Lung (tissue), 12 donors: ENCODE measurements around the gene SCARB1. TPM values are rescaled to one million over a fixed set of nuclear protein-coding genes. Genes with fewer than 3 reads are reported as not detected.

Source experiments
- ATAC-seq: fragments of 200-7000 bp; cut with Tn5 transposase; one replicate; pipeline ENCODE4 v1.9.1; 2020; ENCODE audit warnings: moderate number of reproducible peaks; ENCODE audit not compliant: insufficient read depth, low FRiP score
- DNase-seq, 3 donors: peaks; one replicate each; pipeline ENCODE4 v3.0.0-alpha.2; 2013 to 2017
- H3K27ac ChIP-seq, 2 donors: one replicate each; pipeline ENCODE4 v1.5.1; 2013; ENCODE audit warnings: mild to moderate bottlenecking in 2 of 2, moderate library complexity in 2 of 2, control low read depth in 1 of 2, inconsistent platforms in 1 of 2, low read depth in 1 of 2, low read length in 1 of 2
- H3K27me3 ChIP-seq, 3 donors: one replicate each; pipeline ENCODE4 v1.5.1; 2013; ENCODE audit warnings: low read length in 2 of 3; ENCODE audit not compliant: control insufficient read depth in 3 of 3, insufficient read depth in 3 of 3
- H3K36me3 ChIP-seq, 4 donors: one replicate each; pipeline ENCODE4 v1.5.1; 2013; ENCODE audit warnings: low read length in 4 of 4, mild to moderate bottlenecking in 1 of 4, moderate library complexity in 1 of 4; ENCODE audit not compliant: control insufficient read depth in 4 of 4, insufficient read depth in 4 of 4
- H3K4me1 ChIP-seq, 5 donors: one replicate each; pipeline ENCODE4 v1.5.1; 2013; ENCODE audit warnings: low read length in 5 of 5, mild to moderate bottlenecking in 2 of 5, moderate library complexity in 1 of 5; ENCODE audit not compliant: control insufficient read depth in 5 of 5, insufficient read depth in 5 of 5
- H3K4me3 ChIP-seq: one replicate; pipeline ENCODE4 v1.5.1; 2013; ENCODE audit warnings: mild to moderate bottlenecking, control low read depth, moderate library complexity
- H3K9ac ChIP-seq, 2 donors: one replicate each; pipeline ENCODE4 v1.5.1; 2013; ENCODE audit warnings: low read length in 2 of 2, control low read depth in 1 of 2; ENCODE audit not compliant: insufficient read depth in 1 of 2
- H3K9me3 ChIP-seq, 4 donors: one replicate each; pipeline ENCODE4 v1.5.1; 2013; ENCODE audit warnings: low read length in 3 of 4, mild to moderate bottlenecking in 1 of 4, moderate library complexity in 1 of 4; ENCODE audit not compliant: control insufficient read depth in 4 of 4, insufficient read depth in 3 of 4
- CTCF ChIP-seq: IDR thresholded peaks from 2 replicates; pipeline ENCODE4 v1.5.1; 2012; ENCODE audit warnings: mild to moderate bottlenecking; ENCODE audit errors: control extremely low read depth, extremely low read depth
- WGBS, 2 donors: extraction: QIAGEN DNeasy Blood & Tissue Kit; methylation state at CpG; one replicate each; pipeline ENCODE4 v1.1.7; 2013; 5-methylcytosine and 5-hydroxymethylcytosine counted together
- polyA plus RNA-seq, 2 donors: library from polyadenylated mRNA; stranded (reverse); fragments of 200-250 nt; gene quantifications; one replicate each; pipeline ENCODE4 v1.2.1, GENCODE V29; 2013
- total RNA-seq, 2 donors: library from RNA; depleted of rRNA in 1 of 2; stranded (reverse); fragments of >200 nt in 1 of 2; gene quantifications; one replicate each; pipeline ENCODE4 v1.2.1, GENCODE V29; 2014 to 2021
- donor health status: control.
- donor health status: control.
- donor health status: Bipolar disorder and iron deficiency.
- donor health status: healthy.
- donor health status: DM: yes; HTN: yes; CAD: no.

The SCARB1 gene
- total and polyA plus RNA-seq, 4 donors = 11.9 to 31.3 (median 28.8) TPM

DNA sequence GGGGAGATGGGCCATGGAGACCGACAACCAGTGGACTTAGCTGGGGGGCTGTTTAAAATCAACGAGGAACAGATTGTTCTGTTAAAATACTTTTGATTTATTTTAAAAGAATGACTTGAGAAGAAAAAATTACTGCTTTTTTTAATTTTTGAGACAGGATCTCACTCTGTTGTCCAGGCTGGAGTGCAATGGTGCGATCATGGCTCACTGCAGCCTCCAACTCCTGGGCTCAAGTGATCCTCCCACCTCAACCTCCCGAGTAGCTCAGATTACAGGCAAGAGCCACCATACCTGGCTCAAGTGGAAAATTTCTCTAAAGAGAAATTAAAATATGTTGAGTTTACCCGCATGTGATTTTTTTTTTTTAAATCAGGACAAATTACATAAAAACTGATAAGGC is 80.6 kb downstream of the SCARB1 start:
- no peak overlapping the region for H3K27ac ChIP-seq
- H3K9ac ChIP-seq = no peak overlapping the region
- no peak for DNase-seq
- no peaks in the 10 kb centered on the region for H3K9me3 ChIP-seq
- WGBS, 2 donors = 94 to 95% methylated on average over 5 of the region's 5 CpGs
- no peaks in the 10 kb centered on the region for H3K27me3 ChIP-seq
- peaks cover 0 to 5% (median 0%) of the 10 kb centered on the region in 5 donors for H3K4me1 ChIP-seq
- no peak for ATAC-seq
- peaks cover 0 to 20% (median 0%) of the 10 kb centered on the region in 4 donors for H3K36me3 ChIP-seq
- TF ChIP-seq CTCF = no peak
- H3K4me3 ChIP-seq = no peak overlapping the region

GRCh38 chr12:124782132-124782531 is 81.5 kb downstream of the SCARB1 start:
- no peak for TF ChIP-seq CTCF
- peaks cover 0 to 20% (median 0%) of the 10 kb centered on the region in 4 donors for H3K36me3 ChIP-seq
- DNase-seq (no peak), ATAC-seq (no peak)
- no peak overlapping the region for H3K27ac ChIP-seq
- no peak overlapping the region for H3K4me3 ChIP-seq
- no peaks in the 10 kb centered on the region for H3K9me3 ChIP-seq
- H3K9ac ChIP-seq = no peak overlapping the region
- H3K4me1 ChIP-seq = peaks cover 0 to 4% (median 0%) of the 10 kb centered on the region in 5 donors
- 91 to 96% methylated on average over 2 of the region's 2 CpGs for WGBS, 2 donors
- H3K27me3 ChIP-seq = no peaks in the 10 kb centered on the region

DNA sequence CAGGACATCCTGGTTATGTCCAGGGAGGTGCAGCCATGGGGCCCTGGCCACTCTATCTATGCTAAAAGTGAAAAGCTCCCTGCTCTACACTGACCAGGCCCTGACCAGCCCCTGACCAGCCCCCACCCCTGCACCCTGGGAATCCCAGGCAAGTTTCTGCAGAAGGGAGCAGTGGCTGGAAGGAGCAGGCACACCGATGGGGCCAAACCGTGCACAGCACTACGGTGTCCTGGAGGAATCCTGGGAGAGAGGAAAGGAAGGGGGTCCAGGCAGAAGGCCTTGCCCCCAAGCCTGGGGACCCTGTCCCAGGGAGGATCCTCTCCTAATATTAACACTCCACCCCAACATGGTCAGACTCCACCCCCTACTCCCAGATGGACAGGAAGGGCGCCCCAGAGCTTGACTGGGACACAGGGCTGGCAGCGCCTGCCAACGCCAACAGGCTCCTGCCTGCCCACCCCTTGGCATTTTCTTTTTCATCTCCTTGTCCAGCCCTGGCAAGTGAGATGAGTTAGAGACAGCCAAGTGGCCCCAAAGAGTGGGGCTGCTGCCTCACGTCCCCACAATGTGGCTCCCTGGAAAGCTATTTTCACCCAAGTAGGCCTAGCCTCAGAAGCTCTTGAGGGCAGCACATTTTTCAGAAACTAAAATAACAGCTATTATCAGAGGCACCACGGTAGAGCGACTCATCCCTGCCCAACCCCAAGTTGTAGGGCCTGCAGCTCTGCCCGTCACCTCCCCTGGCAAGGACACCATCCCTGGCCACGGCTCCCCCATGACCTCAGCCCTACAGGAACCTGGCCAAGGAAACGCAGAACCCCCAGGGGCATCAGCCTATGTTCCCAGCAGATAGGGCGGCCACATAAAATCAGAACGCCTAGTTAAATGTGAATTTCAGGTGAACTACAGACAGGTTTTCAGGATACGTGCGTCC is 82.6 kb downstream of the SCARB1 start:
- H3K4me1 ChIP-seq = no peaks in the 10 kb centered on the region
- no peak for TF ChIP-seq CTCF
- H3K9ac ChIP-seq = no peak overlapping the region
- DNase-seq (no peak), ATAC-seq (no peak)
- peaks cover 0 to 18% (median 0%) of the 10 kb centered on the region in 4 donors for H3K36me3 ChIP-seq
- no peak overlapping the region for H3K27ac ChIP-seq
- H3K27me3 ChIP-seq = no peaks in the 10 kb centered on the region
- WGBS, 2 donors = 90 to 95% methylated on average over 16 of the region's 16 CpGs
- H3K9me3 ChIP-seq = no peaks in the 10 kb centered on the region
- no peak overlapping the region for H3K4me3 ChIP-seq
